GM12892 (cell line): ENCODE measurements around the gene TMEM97.

Experiments used
- POLR2A ChIP-seq: IDR thresholded peaks from 2 replicates; pipeline ENCODE4 v1.6.1; 2011; ENCODE audit warnings: low read depth, low read length, control low read depth
- TAF1 ChIP-seq: IDR thresholded peaks from 2 replicates; pipeline ENCODE4 v1.6.1; 2011; ENCODE audit warnings: low read depth, mild to moderate bottlenecking, control low read depth, low read length, borderline replicate concordance

DNA sequence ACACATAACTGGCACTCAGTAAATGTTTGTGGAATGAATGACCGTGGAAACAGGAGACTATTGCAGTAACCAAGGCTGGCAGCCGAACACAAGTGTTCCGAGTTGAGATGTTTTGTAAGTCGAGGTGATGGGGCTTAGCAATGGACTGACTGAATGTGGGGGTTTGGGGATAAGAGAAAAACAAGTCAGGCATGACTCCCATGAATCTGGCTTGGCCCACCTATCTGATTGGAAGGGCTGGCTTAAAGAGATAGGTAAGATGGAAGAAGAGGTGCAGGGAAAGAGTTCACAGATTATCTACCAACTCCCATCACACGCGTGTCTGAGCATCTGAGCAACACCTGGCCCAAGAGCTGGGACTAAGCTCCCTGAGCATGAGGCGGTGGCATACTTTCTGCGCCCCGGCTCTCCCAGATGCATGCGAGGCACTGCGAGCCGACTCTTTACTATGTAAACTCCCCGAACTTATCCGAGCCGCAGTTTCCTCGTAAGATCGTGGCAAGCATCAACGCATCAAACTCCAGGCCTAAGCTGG is 15.7 kb downstream of the TMEM97 start:
- TF ChIP-seq POLR2A (no peak), TAF1 (no peak)
